ENCODE results near the gene ST3GAL5. TPM values are rescaled to one million over a fixed set of nuclear protein-coding genes. Genes with fewer than 3 reads are reported as not detected.

The ST3GAL5 gene
- total and polyA plus RNA-seq, 2 donors (not counting 1 experiment from before 2014, with no cell fraction given), result 42.6 to 94.3 TPM

DNA sequence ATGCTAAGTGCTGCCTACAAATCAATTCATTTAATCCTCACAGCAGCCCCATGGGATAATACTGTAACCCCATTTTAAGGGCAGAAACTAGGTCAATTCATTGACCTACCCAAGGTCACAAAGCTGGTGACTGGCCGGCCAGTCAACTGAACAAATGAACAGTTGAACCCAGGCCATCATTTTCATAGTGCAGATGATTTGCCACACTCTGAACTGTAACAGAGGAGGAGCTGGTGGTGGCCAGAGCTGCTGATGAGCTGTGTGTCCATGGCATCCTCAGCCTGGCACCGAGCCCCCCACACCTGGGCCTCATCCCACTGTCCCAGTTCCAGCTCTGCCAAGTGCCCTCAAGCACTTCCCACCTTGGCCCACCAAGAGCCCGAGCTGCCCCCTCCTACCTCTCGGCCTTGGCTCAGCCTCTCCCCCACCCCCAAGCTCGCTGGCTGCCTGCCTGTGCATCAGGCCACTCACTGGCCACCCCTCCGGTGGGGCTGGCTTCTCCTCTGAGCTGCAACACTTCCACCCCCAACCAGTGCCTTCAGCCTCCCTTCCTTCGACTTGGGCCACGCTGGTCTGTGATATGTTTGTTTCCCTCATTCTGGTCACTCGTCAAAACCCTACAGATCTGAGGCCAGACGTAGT is 76.6 kb downstream of the ST3GAL5 start:
- no peak for DNase-seq
- intact Hi-C loops (cut with micrococcal nuclease), result no loop called here

More for the DNA sequence above, 76.6 kb downstream of the ST3GAL5 start:
- H3K27me3 Mint-ChIP-seq, result peaks cover 11% of the 10 kb centered on the region
- peaks cover 0 to 9% (median 1%) of the 10 kb centered on the region in 4 experiments for H3K27me3 ChIP-seq (replicated peaks in 1 of 4; ENCODE audit: control extremely low read depth in 1 of 4, control insufficient read depth in 3 of 4, insufficient read depth in 4 of 4, low read length in 3 of 4)
- H3K9me3 ChIP-seq (ENCODE audit: control extremely low read depth in 1 of 3, control insufficient read depth in 2 of 3, insufficient read depth in 1 of 3, low read length in 2 of 3), result no peaks in the 10 kb centered on the region
- H3K4me3 ChIP-seq (ENCODE audit: control extremely low read depth in 1 of 5, extremely low read depth in 1 of 5, insufficient read depth in 1 of 5, low read depth in 2 of 5, low read length in 4 of 5), result no peak overlapping the region
- H3K27ac Mint-ChIP-seq, result no peak overlapping the region
- ChIA-PET POLR2A (interaction anchor here (0.6 kb wide), 1 partner anchor 77 kb away, joined by 3 read pairs; no protein-coding TSS in a partner anchor), CTCF (interaction anchor here (0.8 to 24.3 kb wide), 15 partner anchors 15 to 276 kb away, joined by 3 to 528 read pairs (median 5); partner anchors contain the start of gene ATOH8)
- H3K9me3 Mint-ChIP-seq (ENCODE audit: insufficient read depth), result no peaks in the 10 kb centered on the region
- H3K27ac ChIP-seq (ENCODE audit: low read length in 2 of 2), result no peak overlapping the region
- TF ChIP-seq EZH2 (IDR thresholded peaks at IDR 0.05; ENCODE audit: borderline replicate concordance, insufficient read depth, low read depth, low read length, poor library complexity, severe bottlenecking), result no peak
- TF ChIP-seq, protein P1, sequence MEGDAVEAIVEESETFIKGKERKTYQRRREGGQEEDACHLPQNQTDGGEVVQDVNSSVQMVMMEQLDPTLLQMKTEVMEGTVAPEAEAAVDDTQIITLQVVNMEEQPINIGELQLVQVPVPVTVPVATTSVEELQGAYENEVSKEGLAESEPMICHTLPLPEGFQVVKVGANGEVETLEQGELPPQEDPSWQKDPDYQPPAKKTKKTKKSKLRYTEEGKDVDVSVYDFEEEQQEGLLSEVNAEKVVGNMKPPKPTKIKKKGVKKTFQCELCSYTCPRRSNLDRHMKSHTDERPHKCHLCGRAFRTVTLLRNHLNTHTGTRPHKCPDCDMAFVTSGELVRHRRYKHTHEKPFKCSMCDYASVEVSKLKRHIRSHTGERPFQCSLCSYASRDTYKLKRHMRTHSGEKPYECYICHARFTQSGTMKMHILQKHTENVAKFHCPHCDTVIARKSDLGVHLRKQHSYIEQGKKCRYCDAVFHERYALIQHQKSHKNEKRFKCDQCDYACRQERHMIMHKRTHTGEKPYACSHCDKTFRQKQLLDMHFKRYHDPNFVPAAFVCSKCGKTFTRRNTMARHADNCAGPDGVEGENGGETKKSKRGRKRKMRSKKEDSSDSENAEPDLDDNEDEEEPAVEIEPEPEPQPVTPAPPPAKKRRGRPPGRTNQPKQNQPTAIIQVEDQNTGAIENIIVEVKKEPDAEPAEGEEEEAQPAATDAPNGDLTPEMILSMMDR (IDR thresholded peaks at IDR 0.05), result no peak
- no peak overlapping the region for H3K9ac ChIP-seq (ENCODE audit: low read length)
- no peaks in the 10 kb centered on the region for H3K4me1 ChIP-seq (ENCODE audit: control insufficient read depth in 2 of 2, insufficient read depth in 2 of 2, low read length in 2 of 2)
- no peaks in the 10 kb centered on the region for H3K79me2 ChIP-seq (ENCODE audit: control insufficient read depth, insufficient read depth, low read length)
- WGBS (ENCODE audit: insufficient coverage), result 86% methylated on average over 8 of the region's 10 CpGs
- no peak for ATAC-seq (ENCODE audit: low read depth)
- no peaks in the 10 kb centered on the region for H4K20me1 ChIP-seq (ENCODE audit: control insufficient read depth, insufficient read depth, low read length, poor library complexity, severe bottlenecking)
- H2AFZ ChIP-seq (ENCODE audit: insufficient read depth, low read depth, low read length, poor library complexity, severe bottlenecking), result no peak overlapping the region
- no peak overlapping the region for H3K4me2 ChIP-seq (replicated peaks; ENCODE audit: low read depth, low read length, poor library complexity, severe bottlenecking)
- H3K4me1 Mint-ChIP-seq, result no peaks in the 10 kb centered on the region
- no peak overlapping the region for H3K4me3 Mint-ChIP-seq
- no peaks in the 10 kb centered on the region for H3K36me3 ChIP-seq (replicated peaks in 1 of 2; ENCODE audit: control extremely low read depth in 1 of 2, control insufficient read depth in 1 of 2, extremely low read depth in 1 of 2, insufficient read depth in 2 of 2, low read length in 1 of 2)

Measured in B cell (primary cell).